ENCODE results near the gene AMPH. TPM values are rescaled to one million over a fixed set of nuclear protein-coding genes. Genes with fewer than 3 reads are reported as not detected.
A peak's percentile ranks its signal among the peaks of the same experiment; 100 is the strongest.
"Not testable (repeated sequence)": the region's sequence is repeated elsewhere in the genome, so short reads cannot be mapped to it uniquely, and the experiment has no call there.

AMPH gene
- total and polyA plus RNA-seq, 8 donors = 0.22 to 6.8 (median 1.3) TPM

DNA sequence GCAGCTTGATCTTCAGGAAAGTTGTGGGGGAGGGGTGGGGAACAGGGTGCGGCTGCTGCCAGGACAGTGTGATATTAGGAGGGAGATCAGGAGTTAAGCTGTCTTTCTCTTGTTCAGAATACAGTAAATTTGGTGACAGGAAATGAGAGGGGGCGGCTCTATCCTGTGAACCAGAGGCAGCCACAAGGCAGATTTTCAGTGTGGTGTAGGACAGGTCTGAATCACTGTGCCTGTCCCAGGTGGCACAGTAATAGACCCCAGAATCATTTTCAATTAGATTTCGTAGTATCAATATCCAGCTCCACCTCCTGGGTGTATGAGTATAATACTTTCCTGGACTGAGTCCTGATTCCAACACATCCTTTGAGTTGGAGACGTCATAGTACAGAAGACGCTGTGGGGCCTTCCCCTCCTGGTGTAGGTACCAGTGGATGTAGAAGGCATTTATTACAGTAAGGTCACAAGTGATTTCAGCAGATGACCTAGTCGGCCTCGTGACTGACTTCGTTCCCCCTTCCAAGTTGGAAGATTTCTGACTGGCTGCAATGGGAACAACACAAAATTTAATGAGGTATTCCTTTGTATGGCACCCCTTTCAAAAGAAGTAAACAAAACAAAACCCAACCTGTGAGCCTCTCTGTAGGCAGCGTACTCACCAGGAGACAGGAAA, 281.9 kb downstream of the AMPH start:
- FAIRE-seq; H3K4me1 ChIP-seq; ATAC-seq; DNase-seq; H3K36me3 ChIP-seq; H3K27me3 ChIP-seq; H3K9me3 ChIP-seq; H3K27ac ChIP-seq; intact Hi-C loops (cut with DNase I); H3K4me3 ChIP-seq: not testable (repeated sequence)
- 83% methylated on average over 8 of the region's 9 CpGs for WGBS, 2 donors

GRCh38 chr7:38345299-38346172, 285.6 kb downstream of the AMPH start:
- DNase-seq = peak; percentile 41 to 75 (median 50)

DNA sequence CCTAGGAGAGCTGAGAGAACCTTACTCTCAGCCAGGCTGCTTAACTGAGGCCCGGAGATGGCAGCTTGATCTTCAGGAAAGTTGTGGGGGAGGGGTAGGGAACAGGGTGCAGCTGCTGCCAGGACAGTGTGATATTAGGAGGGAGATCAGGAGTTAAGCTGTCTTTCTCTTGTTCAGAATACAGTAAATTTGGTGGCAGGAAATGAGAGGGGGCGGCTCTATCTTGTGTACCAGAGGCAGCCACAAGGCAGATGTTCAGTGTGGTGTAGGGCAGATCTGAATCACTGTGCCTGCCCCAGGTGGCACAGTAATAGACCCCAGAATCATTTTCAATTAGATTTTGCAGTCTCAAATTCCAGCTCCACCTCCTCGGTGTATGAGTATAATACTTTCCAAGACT, 286.4 kb downstream of the AMPH start:
- H3K27me3 ChIP-seq; DNase-seq; FAIRE-seq; H3K9me3 ChIP-seq; H3K4me1 ChIP-seq; H3K36me3 ChIP-seq; H3K4me3 ChIP-seq; H3K27ac ChIP-seq; intact Hi-C loops (cut with DNase I); ATAC-seq: not testable (repeated sequence)
- WGBS, 2 donors = 56 to 70% methylated on average over 3 of the region's 3 CpGs

More at GRCh38 chr7:38345299-38346172, 285.6 kb downstream of the AMPH start:
- H3K27ac ChIP-seq; H3K36me3 ChIP-seq; H3K9me3 ChIP-seq; FAIRE-seq; H3K4me3 ChIP-seq; intact Hi-C loops (cut with DNase I); H3K4me1 ChIP-seq; H3K27me3 ChIP-seq: not testable (repeated sequence)
- ATAC-seq = peak; percentile 51 to 82 (median 82)
- WGBS, 2 donors = 42 to 66% methylated on average over 4 to 6 of the region's 6 CpGs
- peak; percentile 25 to 74 (median 59) for TF ChIP-seq CTCF (IDR thresholded peaks at IDR 0.05)

GRCh38 chr7:38342135-38342534, 289.0 kb downstream of the AMPH start:
- H3K4me1 ChIP-seq; intact Hi-C loops (cut with DNase I); H3K36me3 ChIP-seq; H3K27me3 ChIP-seq; H3K9me3 ChIP-seq; H3K4me3 ChIP-seq; ATAC-seq; DNase-seq; FAIRE-seq: not testable (repeated sequence)
- H3K27ac ChIP-seq = peak overlapping the region in 1 of 4 donors; percentile 34
- WGBS, 2 donors = 54 to 65% methylated on average over 5 of the region's 5 CpGs

DNA sequence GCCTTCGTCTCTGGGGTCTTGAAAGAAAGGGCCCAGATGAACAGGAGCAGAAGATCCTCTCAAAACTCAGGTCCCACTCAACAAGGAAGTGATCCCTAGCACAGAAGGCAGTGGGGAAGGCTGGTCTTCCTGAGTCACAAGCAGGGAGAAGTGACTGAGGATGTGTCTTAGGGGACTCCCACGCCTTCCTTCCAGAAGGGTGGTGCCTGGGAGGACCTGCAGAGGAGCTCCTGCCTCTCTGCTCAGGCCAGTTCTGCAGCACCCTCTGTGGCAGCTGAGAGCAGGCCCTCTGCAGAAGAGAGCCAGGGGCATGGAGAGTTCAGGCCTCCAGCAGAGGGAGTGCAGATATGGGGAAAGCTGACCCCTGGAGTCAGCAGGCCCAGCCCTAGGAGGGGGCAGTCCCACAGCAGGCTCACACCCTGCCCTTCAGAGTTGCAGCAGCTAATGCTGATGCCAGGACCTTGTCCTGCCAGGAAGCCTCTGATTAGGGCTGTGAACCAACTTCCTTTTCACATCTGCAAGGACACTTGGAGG, 289.9 kb downstream of the AMPH start:
- H3K36me3 ChIP-seq; FAIRE-seq; H3K9me3 ChIP-seq; H3K4me3 ChIP-seq; intact Hi-C loops (cut with DNase I); H3K27me3 ChIP-seq: not testable (repeated sequence)
- H3K27ac ChIP-seq = peak overlapping the region in 2 of 4 donors; percentile 33 to 34
- 54 to 69% methylated on average over 2 of the region's 2 CpGs for WGBS, 2 donors
- peaks cover 0 to 14% (median 4%) of the 10 kb centered on the region in 3 donors for H3K4me1 ChIP-seq
- DNase-seq = peak in 4 of 6 donors; percentile 43 to 65 (median 58)
- ATAC-seq = peak; percentile 77 to 88 (median 84)

- ATAC-seq (no peak), DNase-seq (no peak), FAIRE-seq (no peak)
- peak overlapping the region in 1 of 4 donors; percentile 33 for H3K27ac ChIP-seq
- intact Hi-C loops (cut with DNase I) = no loop called here
- peaks cover 0 to 19% (median 4%) of the 10 kb centered on the region in 3 donors for H3K4me1 ChIP-seq
- no peaks in the 10 kb centered on the region for H3K27me3 ChIP-seq
- no peak for TF ChIP-seq CTCF (IDR thresholded peaks at IDR 0.05)
- no peak overlapping the region for H3K4me3 ChIP-seq
- H3K36me3 ChIP-seq = no peaks in the 10 kb centered on the region
- H3K9me3 ChIP-seq = no peaks in the 10 kb centered on the region
- WGBS, 2 donors = 68 to 84% methylated on average over 4 of the region's 4 CpGs
Observed at GRCh38 chr7:38339953-38340819, 291.0 kb downstream of the AMPH start.

DNA sequence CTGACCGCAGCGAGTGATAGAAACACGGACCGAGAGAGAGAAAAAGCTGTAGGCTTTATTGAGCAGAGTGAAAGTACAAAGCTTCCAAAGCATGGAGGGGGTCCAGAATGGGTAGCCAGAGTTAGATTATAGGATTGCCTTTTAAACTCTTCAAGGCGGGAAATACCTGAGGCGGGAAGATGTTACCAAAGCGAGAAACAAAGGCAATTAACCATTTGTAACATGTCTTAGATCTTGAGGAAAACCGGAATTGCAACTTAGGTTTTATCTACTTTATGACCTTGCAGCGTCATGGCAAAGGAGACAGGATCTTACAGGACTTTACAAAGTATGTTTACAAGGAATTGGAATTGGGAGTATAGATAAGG, 295.0 kb downstream of the AMPH start:
- H3K36me3 ChIP-seq; H3K9me3 ChIP-seq; intact Hi-C loops (cut with DNase I); FAIRE-seq; H3K27me3 ChIP-seq; DNase-seq: not testable (repeated sequence)
- WGBS, 2 donors = 48% methylated on average over 9 of the region's 9 CpGs
- ATAC-seq = peak in 2 of 4 donors; percentile 10 to 21
- Histone ChIP-seq H3K27ac (peak overlapping the region; percentile 11 to 60 (median 36)), H3K4me3 (peak overlapping the region in 1 of 4 donors; percentile 11), H3K4me1 (peaks cover 0 to 18% (median 4%) of the 10 kb centered on the region in 3 donors)
